BLaER1 treated with 17β-estradiol and CSF1 and Interleukin-3, amounts not matched to agents 10 nM and 100 nM (cell line): ENCODE data around the gene ZBTB16.
A peak's percentile ranks its signal among the peaks of the same experiment; 100 is the strongest.

Source experiments
- H3K27ac ChIP-seq, 11 experiments: shearing (Covaris generic); formaldehyde crosslinking; 2 replicates each; pipeline ENCODE4 v1.8.1; 2022
- H3K27me3 ChIP-seq, 11 experiments: shearing (Covaris generic); formaldehyde crosslinking; 2 replicates each; pipeline ENCODE4 v1.8.1; 2022
- H3K36me3 ChIP-seq, 11 experiments: shearing (Covaris generic); formaldehyde crosslinking; 2 replicates each; pipeline ENCODE4 v1.8.1; 2022
- H3K4me1 ChIP-seq, 10 experiments: shearing (Covaris generic); formaldehyde crosslinking; 2 replicates each; pipeline ENCODE4 v1.8.1; 2022
- H3K4me2 ChIP-seq, 11 experiments: shearing (Covaris generic); formaldehyde crosslinking; 2 replicates each; pipeline ENCODE4 v1.8.1; 2022
- H3K4me3 ChIP-seq, 10 experiments: shearing (Covaris generic); formaldehyde crosslinking; 2 replicates each; pipeline ENCODE4 v1.8.1; 2022
- H3K9ac ChIP-seq, 11 experiments: shearing (Covaris generic); formaldehyde crosslinking; 2 replicates each; pipeline ENCODE4 v1.8.1; 2022
- H3K9me3 ChIP-seq, 11 experiments: shearing (Covaris generic); formaldehyde crosslinking; replicated peaks in 1 of 11; 2 replicates each; pipeline ENCODE4 v1.8.1; 2022
- H4K20me1 ChIP-seq, 11 experiments: shearing (Covaris generic); formaldehyde crosslinking; 2 replicates each; pipeline ENCODE4 v1.8.1; 2022
- Cebpa-rat ChIP-seq, 11 experiments: shearing (Covaris generic); IDR thresholded peaks; 2 replicates each; pipeline ENCODE4 v1.8.1; 2022

Gene ZBTB16

GRCh38 chr11:114185436-114185835, 125.9 kb downstream of the ZBTB16 start:
- Histone ChIP-seq H3K27ac (no peak overlapping the region), H3K4me2 (no peak overlapping the region), H3K36me3 (no peaks in the 10 kb centered on the region), H3K9ac (no peak overlapping the region), H3K4me1 (peaks cover 0 to 38% (median 24%) of the 10 kb centered on the region in 10 experiments; a peak in 15 of 20 replicates), H4K20me1 (peaks cover 0 to 9% (median 0%) of the 10 kb centered on the region in 11 experiments; a peak in 1 of 22 replicates), H3K27me3 (peaks cover 0 to 46% (median 0%) of the 10 kb centered on the region in 11 experiments; a peak in 5 of 22 replicates), H3K4me3 (no peak overlapping the region), H3K9me3 (0 out of 22 replicates have a peak, but pooled peaks cover 0 to under 1% (median 0%) of the 10 kb centered on the region in 11 experiments)
- no peak for TF ChIP-seq Cebpa-rat (IDR thresholded peaks at IDR 0.05)

GRCh38 chr11:114187173-114187572, 127.7 kb downstream of the ZBTB16 start:
- no peak for TF ChIP-seq Cebpa-rat (IDR thresholded peaks at IDR 0.05)
- H3K27me3 ChIP-seq: peaks cover 0 to 28% (median 0%) of the 10 kb centered on the region in 11 experiments; a peak in 5 of 22 replicates

DNA sequence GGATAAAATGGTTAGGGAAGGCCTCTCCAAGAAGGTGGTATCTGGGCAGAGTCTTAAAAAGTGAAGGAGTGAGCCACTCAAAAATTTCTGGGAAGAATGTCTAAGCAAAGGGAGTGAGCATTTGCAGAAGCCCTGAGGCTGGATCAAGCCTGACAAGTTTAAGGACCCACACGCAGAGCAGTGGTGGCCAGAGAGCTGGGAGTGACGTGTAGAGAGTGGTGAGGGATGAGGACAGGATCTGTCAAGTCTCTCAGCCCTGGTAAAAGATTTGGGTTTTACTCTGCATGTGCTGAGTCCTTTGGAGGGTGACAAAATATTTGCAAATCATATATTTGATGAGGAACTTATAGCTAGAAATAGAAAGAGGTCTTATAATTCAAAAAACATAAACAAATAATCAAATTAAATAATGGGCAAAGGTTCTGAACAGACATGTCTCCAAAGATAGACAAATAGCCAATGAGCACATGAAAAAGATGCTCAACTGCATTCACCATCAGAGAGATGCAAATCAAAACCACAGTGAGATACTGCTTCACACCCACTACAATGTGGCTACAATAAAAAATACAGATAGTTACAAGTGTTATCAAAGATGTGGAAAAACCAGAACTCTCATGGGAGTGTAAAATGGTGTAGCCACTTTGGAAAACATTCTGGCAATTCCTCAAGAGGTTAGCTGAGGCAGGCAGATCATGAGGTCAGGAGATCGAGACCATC, 129.5 kb downstream of the ZBTB16 start:
- H3K36me3 ChIP-seq: no peaks in the 10 kb centered on the region
- no peak overlapping the region for H3K27ac ChIP-seq
- H4K20me1 ChIP-seq: no peaks in the 10 kb centered on the region
- TF ChIP-seq Cebpa-rat (IDR thresholded peaks at IDR 0.05): no peak
- no peak overlapping the region for H3K9ac ChIP-seq
- peaks cover 0 to 15% (median 0%) of the 10 kb centered on the region in 11 experiments; a peak in 3 of 22 replicates for H3K27me3 ChIP-seq
- no peak overlapping the region for H3K4me2 ChIP-seq
- peaks cover 0 to 13% (median 5%) of the 10 kb centered on the region in 11 experiments; a peak in 9 of 22 replicates for H3K9me3 ChIP-seq
- H3K4me1 ChIP-seq: peaks cover 0 to 34% (median 18%) of the 10 kb centered on the region in 10 experiments; a peak in 15 of 20 replicates
- H3K4me3 ChIP-seq: no peak overlapping the region

More at GRCh38 chr11:114187173-114187572, 127.7 kb downstream of the ZBTB16 start:
- no peaks in the 10 kb centered on the region for H3K36me3 ChIP-seq
- H4K20me1 ChIP-seq: no peaks in the 10 kb centered on the region; a peak in 1 of 22 replicates
- peak overlapping the region in 1 of 11 experiments; percentile 10; a peak in 1 of 22 replicates for H3K27ac ChIP-seq
- peak overlapping the region; percentile 6 to 80 (median 52); a peak in 19 of 22 replicates for H3K4me2 ChIP-seq
- H3K4me3 ChIP-seq: no peak overlapping the region
- H3K4me1 ChIP-seq: peaks cover 0 to 38% (median 24%) of the 10 kb centered on the region in 10 experiments; a peak in 15 of 20 replicates
- H3K9ac ChIP-seq: no peak overlapping the region
- H3K9me3 ChIP-seq: peaks cover 0 to 13% (median 5%) of the 10 kb centered on the region in 11 experiments; a peak in 9 of 22 replicates

DNA sequence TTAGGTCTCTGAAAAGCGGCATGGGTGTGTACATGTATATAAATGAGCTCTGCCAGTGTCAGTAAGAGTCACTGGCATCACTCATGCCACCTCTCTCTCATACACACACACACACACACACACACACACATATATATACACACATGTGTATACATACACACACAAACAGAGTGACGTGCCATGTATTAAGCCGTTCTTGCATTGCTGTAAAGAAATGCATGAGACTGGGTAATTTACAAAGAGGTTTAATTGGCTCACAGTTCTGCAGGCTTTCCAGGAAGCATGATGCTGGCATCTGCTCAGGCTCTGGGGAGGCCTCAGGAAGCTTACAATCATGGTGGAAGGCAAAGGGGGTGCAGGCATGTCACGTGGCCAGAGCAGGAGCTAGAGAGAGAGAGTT, 131.1 kb downstream of the ZBTB16 start:
- Histone ChIP-seq H3K36me3 (no peaks in the 10 kb centered on the region), H3K27ac (no peak overlapping the region)
- TF ChIP-seq Cebpa-rat (IDR thresholded peaks at IDR 0.05): no peak

GRCh38 chr11:114191893-114192292, 132.4 kb downstream of the ZBTB16 start:
- H3K9ac ChIP-seq: no peak overlapping the region
- H3K27ac ChIP-seq: no peak overlapping the region
- peaks cover 0 to 8% (median 0%) of the 10 kb centered on the region in 11 experiments; a peak in 3 of 22 replicates for H3K27me3 ChIP-seq
- H3K4me2 ChIP-seq: no peak overlapping the region
- H3K4me1 ChIP-seq: peaks cover 0 to 30% (median 12%) of the 10 kb centered on the region in 10 experiments; a peak in 15 of 20 replicates
- H3K36me3 ChIP-seq: no peaks in the 10 kb centered on the region
- H3K9me3 ChIP-seq: peaks cover 0 to 13% (median 5%) of the 10 kb centered on the region in 11 experiments; a peak in 9 of 22 replicates
- no peak for TF ChIP-seq Cebpa-rat (IDR thresholded peaks at IDR 0.05)
- H4K20me1 ChIP-seq: no peaks in the 10 kb centered on the region
- no peak overlapping the region for H3K4me3 ChIP-seq

More for the DNA sequence above, 131.1 kb downstream of the ZBTB16 start:
- Histone ChIP-seq H3K4me2 (no peak overlapping the region), H3K9ac (no peak overlapping the region), H4K20me1 (no peaks in the 10 kb centered on the region), H3K4me3 (no peak overlapping the region), H3K4me1 (peaks cover 0 to 42% (median 22%) of the 10 kb centered on the region in 10 experiments; a peak in 15 of 20 replicates), H3K27me3 (peaks cover 0 to 15% (median 0%) of the 10 kb centered on the region in 11 experiments; a peak in 3 of 22 replicates), H3K9me3 (peaks cover 0 to 13% (median 5%) of the 10 kb centered on the region in 11 experiments; a peak in 9 of 22 replicates)

- Histone ChIP-seq H4K20me1 (no peaks in the 10 kb centered on the region), H3K4me2 (peak overlapping the region in 2 of 11 experiments; percentile 0 to 20; a peak in 1 of 22 replicates), H3K9ac (no peak overlapping the region), H3K27me3 (no peaks in the 10 kb centered on the region), H3K4me3 (no peak overlapping the region), H3K9me3 (peaks cover 0 to 13% (median 5%) of the 10 kb centered on the region in 11 experiments; a peak in 9 of 22 replicates), H3K36me3 (no peaks in the 10 kb centered on the region), H3K27ac (no peak overlapping the region), H3K4me1 (peaks cover 0 to 19% (median 3%) of the 10 kb centered on the region in 10 experiments; a peak in 8 of 20 replicates)
- TF ChIP-seq Cebpa-rat (IDR thresholded peaks at IDR 0.05): no peak
Measured at GRCh38 chr11:114192841-114193389, 133.4 kb downstream of the ZBTB16 start.

GRCh38 chr11:114193730-114194679, 134.5 kb downstream of the ZBTB16 start:
- Histone ChIP-seq H3K36me3 (no peaks in the 10 kb centered on the region), H3K9ac (no peak overlapping the region)

GRCh38 chr11:114194702-114195101, 135.2 kb downstream of the ZBTB16 start:
- H3K27ac ChIP-seq: no peak overlapping the region

More at GRCh38 chr11:114193730-114194679, 134.5 kb downstream of the ZBTB16 start:
- H4K20me1 ChIP-seq: peaks cover 0 to 3% (median 0%) of the 10 kb centered on the region in 11 experiments; a peak in 2 of 22 replicates
- H3K9me3 ChIP-seq: peaks cover 0 to 13% (median 5%) of the 10 kb centered on the region in 11 experiments; a peak in 9 of 22 replicates
- H3K27ac ChIP-seq: no peak overlapping the region
- H3K4me2 ChIP-seq: peak overlapping the region in 4 of 11 experiments; percentile 13 to 36 (median 30); a peak in 3 of 22 replicates
- H3K27me3 ChIP-seq: no peaks in the 10 kb centered on the region
- no peak for TF ChIP-seq Cebpa-rat (IDR thresholded peaks at IDR 0.05)
- H3K4me1 ChIP-seq: peaks cover 0 to 19% (median 3%) of the 10 kb centered on the region in 10 experiments; a peak in 8 of 20 replicates
- H3K4me3 ChIP-seq: no peak overlapping the region

More at GRCh38 chr11:114194702-114195101, 135.2 kb downstream of the ZBTB16 start:
- H3K4me2 ChIP-seq: peak overlapping the region in 4 of 11 experiments; percentile 13 to 36 (median 30); a peak in 3 of 22 replicates
- no peaks in the 10 kb centered on the region for H3K27me3 ChIP-seq
- peaks cover 0 to 13% (median 5%) of the 10 kb centered on the region in 11 experiments; a peak in 9 of 22 replicates for H3K9me3 ChIP-seq
- no peak overlapping the region for H3K4me3 ChIP-seq
- peaks cover 0 to 19% (median 3%) of the 10 kb centered on the region in 10 experiments; a peak in 8 of 20 replicates for H3K4me1 ChIP-seq
- TF ChIP-seq Cebpa-rat (IDR thresholded peaks at IDR 0.05): no peak
- H3K9ac ChIP-seq: no peak overlapping the region
- H4K20me1 ChIP-seq: peaks cover 0 to 8% (median 0%) of the 10 kb centered on the region in 11 experiments; a peak in 2 of 22 replicates
- H3K36me3 ChIP-seq: no peaks in the 10 kb centered on the region
